Measurements from ENCODE around the gene AATK.

Gene AATK

GRCh38 chr17:81153340-81153803, 12.6 kb downstream of the AATK start:
- no peak for ATAC-seq

GRCh38 chr17:81152288-81152828, 13.7 kb downstream of the AATK start:
- TF ChIP-seq ARNTL (CRISPR knock-in tag; IDR thresholded peaks at IDR 0.05; ENCODE audit: borderline replicate concordance, low read depth) (no peak), ZNF70 (CRISPR knock-in tag; IDR thresholded peaks at IDR 0.05) (no peak), RARB (CRISPR knock-in tag; IDR thresholded peaks at IDR 0.05) (no peak), PATZ1 (CRISPR knock-in tag; IDR thresholded peaks at IDR 0.05; ENCODE audit: borderline replicate concordance) (no peak), CREB5 (CRISPR knock-in tag; IDR thresholded peaks at IDR 0.05; ENCODE audit: low read depth) (no peak), GLIS3 (CRISPR knock-in tag; IDR thresholded peaks at IDR 0.05) (no peak)
- ATAC-seq: no peak

More at GRCh38 chr17:81153340-81153803, 12.6 kb downstream of the AATK start:
- TF ChIP-seq RARB (CRISPR knock-in tag; IDR thresholded peaks at IDR 0.05) (no peak), GLIS3 (CRISPR knock-in tag; IDR thresholded peaks at IDR 0.05) (no peak)

GRCh38 chr17:81151278-81151677, 14.7 kb downstream of the AATK start:
- ATAC-seq: no peak
- TF ChIP-seq PPARA (CRISPR knock-in tag; IDR thresholded peaks at IDR 0.05; ENCODE audit: borderline replicate concordance): no peak
- no peak for TF ChIP-seq RARB (CRISPR knock-in tag; IDR thresholded peaks at IDR 0.05)
- TF ChIP-seq CSDC2 (CRISPR knock-in tag; IDR thresholded peaks at IDR 0.05): no peak
- no peak for TF ChIP-seq ZNF70 (CRISPR knock-in tag; IDR thresholded peaks at IDR 0.05)
- no peak for TF ChIP-seq ESRRG (CRISPR knock-in tag; IDR thresholded peaks at IDR 0.05)
- TF ChIP-seq CREB5 (CRISPR knock-in tag; IDR thresholded peaks at IDR 0.05; ENCODE audit: low read depth): no peak
- no peak for TF ChIP-seq BACH2 (CRISPR knock-in tag; IDR thresholded peaks at IDR 0.05; ENCODE audit: borderline replicate concordance)
- TF ChIP-seq TCF4 (CRISPR knock-in tag; IDR thresholded peaks at IDR 0.05; ENCODE audit: borderline replicate concordance): no peak
- no peak for TF ChIP-seq ARNTL (CRISPR knock-in tag; IDR thresholded peaks at IDR 0.05; ENCODE audit: borderline replicate concordance, low read depth)
- no peak for TF ChIP-seq TOX (CRISPR knock-in tag; IDR thresholded peaks at IDR 0.05; ENCODE audit: borderline replicate concordance)
- no peak for TF ChIP-seq ISL1 (CRISPR knock-in tag; IDR thresholded peaks at IDR 0.05)
- TF ChIP-seq ZC3H10 (CRISPR knock-in tag; IDR thresholded peaks at IDR 0.05): no peak
- TF ChIP-seq ZFP3 (CRISPR knock-in tag; IDR thresholded peaks at IDR 0.05): no peak
- TF ChIP-seq GLIS3 (CRISPR knock-in tag; IDR thresholded peaks at IDR 0.05): no peak
- no peak for TF ChIP-seq TSHZ2 (CRISPR knock-in tag; IDR thresholded peaks at IDR 0.05)
- TF ChIP-seq ZFP30 (CRISPR knock-in tag; IDR thresholded peaks at IDR 0.05): no peak

- TF ChIP-seq ISL1 (CRISPR knock-in tag; IDR thresholded peaks at IDR 0.05): no peak
- TF ChIP-seq ARNTL (CRISPR knock-in tag; IDR thresholded peaks at IDR 0.05; ENCODE audit: borderline replicate concordance, low read depth): no peak
- no peak for TF ChIP-seq SNAI2 (CRISPR knock-in tag; IDR thresholded peaks at IDR 0.05)
- TF ChIP-seq PPARA (CRISPR knock-in tag; IDR thresholded peaks at IDR 0.05; ENCODE audit: borderline replicate concordance): no peak
- no peak for TF ChIP-seq ZC3H10 (CRISPR knock-in tag; IDR thresholded peaks at IDR 0.05)
- TF ChIP-seq OSR1 (CRISPR knock-in tag; IDR thresholded peaks at IDR 0.05): no peak
- TF ChIP-seq ESRRG (CRISPR knock-in tag; IDR thresholded peaks at IDR 0.05): no peak
- no peak for TF ChIP-seq CSRNP3 (CRISPR knock-in tag; IDR thresholded peaks at IDR 0.05)
- TF ChIP-seq BACH2 (CRISPR knock-in tag; IDR thresholded peaks at IDR 0.05; ENCODE audit: borderline replicate concordance): no peak
- ATAC-seq: no peak
These were observed 15.5 kb downstream of the AATK start for GRCh38 chr17:81150377-81151077.

Measured in SK-N-SH treated with all-trans-retinoic acid at 6 μM for 48 hours (cell line).